OCI-LY3 (cell line): ENCODE data around the gene NHS.

Source experiments
- CTCF ChIP-seq: fragments of 200-600, 300-600 bp; sonication (generic); IDR thresholded peaks from 2 replicates; pipeline ENCODE4 v1.5.1; 2014; ENCODE audit warnings: antibody characterized with exemption, low read length, low read depth
- EZH2phosphoT487 ChIP-seq: fragments of 200-600 bp; shearing (Covaris generic); IDR thresholded peaks from 2 replicates; pipeline ENCODE4 v1.6.1; 2018; ENCODE audit warnings: antibody characterized with exemption, mixed run types, low read depth

DNA sequence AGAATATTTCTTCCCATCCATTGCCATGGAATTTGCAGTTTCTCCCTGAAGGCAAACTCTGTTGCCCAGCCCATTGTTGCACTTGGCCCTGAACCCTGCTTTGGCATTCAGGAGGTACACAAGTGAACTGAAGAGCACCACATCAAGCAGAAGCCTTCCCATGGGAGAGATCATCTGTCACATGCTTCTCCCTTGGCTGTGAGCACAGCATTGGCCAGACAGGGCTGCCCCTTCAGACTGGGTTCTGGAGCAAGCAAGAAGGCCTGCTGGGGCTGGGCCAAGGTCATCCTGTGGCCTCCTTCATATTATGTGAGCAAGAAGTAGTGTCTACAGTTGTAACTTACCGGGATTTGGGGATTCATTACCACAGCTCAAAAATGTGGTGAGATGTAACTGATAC is 385.0 kb downstream of the NHS start:
- no peak for TF ChIP-seq CTCF
- TF ChIP-seq EZH2phosphoT487, result no peak
